HEK293 (cell line): ENCODE data around the gene SUSD2.
A peak's percentile ranks its signal among the peaks of the same experiment; 100 is the strongest.

ENCODE experiments used
- FEZF1 ChIP-seq: fragments of 450-650 bp; formaldehyde crosslinking; IDR thresholded peaks from 2 replicates; pipeline ENCODE4 v1.5.1; 2016; ENCODE audit warnings: missing biosample characterization, missing genetic modification characterization
- GLIS2 ChIP-seq: fragments of 450-650 bp; formaldehyde crosslinking; IDR thresholded peaks from 2 replicates; pipeline ENCODE4 v1.5.1; 2016; ENCODE audit warnings: missing biosample characterization, missing genetic modification characterization
- SCRT1 ChIP-seq: fragments of 450-650 bp; formaldehyde crosslinking; IDR thresholded peaks from 2 replicates; pipeline ENCODE4 v1.5.1; 2016; ENCODE audit warnings: missing biosample characterization, missing genetic modification characterization, borderline replicate concordance
- SP3 ChIP-seq: fragments of 450-650 bp; formaldehyde crosslinking; IDR thresholded peaks from 2 replicates; pipeline ENCODE4 v1.5.1; 2016; ENCODE audit warnings: missing biosample characterization, missing genetic modification characterization
- ZFHX2 ChIP-seq: fragments of 450-650 bp; formaldehyde crosslinking; conservative IDR thresholded peaks from 2 replicates; pipeline ENCODE4 v1.5.1; 2016; ENCODE audit warnings: missing biosample characterization, missing genetic modification characterization
- ZNF416 ChIP-seq: fragments of 450-650 bp; formaldehyde crosslinking; IDR thresholded peaks from 2 replicates; pipeline ENCODE4 v1.5.1; 2016; ENCODE audit warnings: missing biosample characterization, missing genetic modification characterization
- ZNF529 ChIP-seq: fragments of 450-650 bp; formaldehyde crosslinking; IDR thresholded peaks from 2 replicates; pipeline ENCODE4 v1.5.1; 2017; ENCODE audit warnings: missing genetic modification characterization, missing biosample characterization; ENCODE audit not compliant: insufficient replicate concordance
- ZNF571 ChIP-seq: fragments of 450-650 bp; formaldehyde crosslinking; IDR thresholded peaks from 2 replicates; pipeline ENCODE4 v1.5.0; 2017; ENCODE audit warnings: missing biosample characterization, missing genetic modification characterization
- ZNF600 ChIP-seq: fragments of 450-650 bp; formaldehyde crosslinking; IDR thresholded peaks from 2 replicates; pipeline ENCODE4 v1.5.1; 2016; ENCODE audit warnings: missing biosample characterization, missing genetic modification characterization
- ZSCAN16 ChIP-seq: fragments of 450-650 bp; formaldehyde crosslinking; IDR thresholded peaks from 2 replicates; pipeline ENCODE4 v1.5.1; 2016; ENCODE audit warnings: missing biosample characterization, missing genetic modification characterization
- TF ChIP-seq, protein P1 (sequence below): fragments of 450-650 bp; formaldehyde crosslinking; IDR thresholded peaks from 2 replicates; pipeline ENCODE4 v1.5.1; 2016; ENCODE audit warnings: missing biosample characterization, missing genetic modification characterization, borderline replicate concordance
- TF ChIP-seq, protein P2 (sequence below): fragments of 450-650 bp; formaldehyde crosslinking; conservative IDR thresholded peaks from 2 replicates; pipeline ENCODE4 v1.5.1; 2016; ENCODE audit warnings: low read depth, missing biosample characterization, missing genetic modification characterization
- TF ChIP-seq, protein P3 (sequence below): fragments of 450-650 bp; formaldehyde crosslinking; IDR thresholded peaks from 2 replicates; pipeline ENCODE4 v1.5.1; 2017; ENCODE audit warnings: missing biosample characterization, missing genetic modification characterization
- TF ChIP-seq, protein P4 (sequence below): fragments of 450-650 bp; formaldehyde crosslinking; IDR thresholded peaks from 2 replicates; pipeline ENCODE4 v1.5.1; 2016; ENCODE audit warnings: missing biosample characterization, missing genetic modification characterization
- TF ChIP-seq, protein P5 (sequence below): fragments of 450-650 bp; formaldehyde crosslinking; IDR thresholded peaks from 2 replicates; pipeline ENCODE4 v1.5.1; 2016; ENCODE audit warnings: missing biosample characterization, missing genetic modification characterization
- TF ChIP-seq, protein P6 (sequence below): fragments of 450-650 bp; formaldehyde crosslinking; IDR thresholded peaks from 2 replicates; pipeline ENCODE4 v1.5.1; 2017; ENCODE audit warnings: missing biosample characterization, missing genetic modification characterization

The SUSD2 gene

DNA sequence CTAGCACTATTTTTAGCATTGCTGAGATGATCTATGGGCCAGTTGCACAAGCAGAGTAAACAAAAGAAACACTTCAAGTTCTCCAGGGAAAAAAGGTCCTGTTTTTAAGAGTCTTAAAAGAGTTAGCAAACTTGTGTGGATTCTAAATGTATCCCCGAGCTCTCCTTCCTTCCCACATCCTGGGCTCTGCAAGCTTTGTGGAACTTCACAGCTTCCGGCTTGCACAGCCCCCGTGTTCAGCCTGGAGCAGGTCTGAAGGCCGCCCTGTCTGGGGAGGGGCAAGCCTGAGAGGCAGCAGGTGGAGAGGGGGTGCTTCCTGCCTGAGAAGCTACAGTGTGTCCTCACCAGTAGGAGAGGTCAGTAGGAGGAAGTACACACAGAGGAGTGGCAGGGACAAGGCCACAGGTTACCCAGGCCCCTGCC lies 35.1 kb upstream of the SUSD2 start (continued):
- TF ChIP-seq, protein P1, sequence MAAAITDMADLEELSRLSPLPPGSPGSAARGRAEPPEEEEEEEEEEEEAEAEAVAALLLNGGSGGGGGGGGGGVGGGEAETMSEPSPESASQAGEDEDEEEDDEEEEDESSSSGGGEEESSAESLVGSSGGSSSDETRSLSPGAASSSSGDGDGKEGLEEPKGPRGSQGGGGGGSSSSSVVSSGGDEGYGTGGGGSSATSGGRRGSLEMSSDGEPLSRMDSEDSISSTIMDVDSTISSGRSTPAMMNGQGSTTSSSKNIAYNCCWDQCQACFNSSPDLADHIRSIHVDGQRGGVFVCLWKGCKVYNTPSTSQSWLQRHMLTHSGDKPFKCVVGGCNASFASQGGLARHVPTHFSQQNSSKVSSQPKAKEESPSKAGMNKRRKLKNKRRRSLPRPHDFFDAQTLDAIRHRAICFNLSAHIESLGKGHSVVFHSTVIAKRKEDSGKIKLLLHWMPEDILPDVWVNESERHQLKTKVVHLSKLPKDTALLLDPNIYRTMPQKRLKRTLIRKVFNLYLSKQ (tag by site-specific recombination): no peak
- TF ChIP-seq, protein P2, sequence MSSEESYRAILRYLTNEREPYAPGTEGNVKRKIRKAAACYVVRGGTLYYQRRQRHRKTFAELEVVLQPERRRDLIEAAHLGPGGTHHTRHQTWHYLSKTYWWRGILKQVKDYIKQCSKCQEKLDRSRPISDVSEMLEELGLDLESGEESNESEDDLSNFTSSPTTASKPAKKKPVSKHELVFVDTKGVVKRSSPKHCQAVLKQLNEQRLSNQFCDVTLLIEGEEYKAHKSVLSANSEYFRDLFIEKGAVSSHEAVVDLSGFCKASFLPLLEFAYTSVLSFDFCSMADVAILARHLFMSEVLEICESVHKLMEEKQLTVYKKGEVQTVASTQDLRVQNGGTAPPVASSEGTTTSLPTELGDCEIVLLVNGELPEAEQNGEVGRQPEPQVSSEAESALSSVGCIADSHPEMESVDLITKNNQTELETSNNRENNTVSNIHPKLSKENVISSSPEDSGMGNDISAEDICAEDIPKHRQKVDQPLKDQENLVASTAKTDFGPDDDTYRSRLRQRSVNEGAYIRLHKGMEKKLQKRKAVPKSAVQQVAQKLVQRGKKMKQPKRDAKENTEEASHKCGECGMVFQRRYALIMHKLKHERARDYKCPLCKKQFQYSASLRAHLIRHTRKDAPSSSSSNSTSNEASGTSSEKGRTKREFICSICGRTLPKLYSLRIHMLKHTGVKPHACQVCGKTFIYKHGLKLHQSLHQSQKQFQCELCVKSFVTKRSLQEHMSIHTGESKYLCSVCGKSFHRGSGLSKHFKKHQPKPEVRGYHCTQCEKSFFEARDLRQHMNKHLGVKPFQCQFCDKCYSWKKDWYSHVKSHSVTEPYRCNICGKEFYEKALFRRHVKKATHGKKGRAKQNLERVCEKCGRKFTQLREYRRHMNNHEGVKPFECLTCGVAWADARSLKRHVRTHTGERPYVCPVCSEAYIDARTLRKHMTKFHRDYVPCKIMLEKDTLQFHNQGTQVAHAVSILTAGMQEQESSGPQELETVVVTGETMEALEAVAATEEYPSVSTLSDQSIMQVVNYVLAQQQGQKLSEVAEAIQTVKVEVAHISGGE (tag by site-specific recombination): peak; percentile 31; the same call in 1 of the 2 replicates
- TF ChIP-seq SP3: peak; percentile 14; the same call in 1 of the 2 replicates
- peak; percentile 82; the same call in 1 of the 2 replicates for TF ChIP-seq SCRT1 (tag by site-specific recombination)
- no peak for TF ChIP-seq ZNF600
- TF ChIP-seq, protein P3, sequence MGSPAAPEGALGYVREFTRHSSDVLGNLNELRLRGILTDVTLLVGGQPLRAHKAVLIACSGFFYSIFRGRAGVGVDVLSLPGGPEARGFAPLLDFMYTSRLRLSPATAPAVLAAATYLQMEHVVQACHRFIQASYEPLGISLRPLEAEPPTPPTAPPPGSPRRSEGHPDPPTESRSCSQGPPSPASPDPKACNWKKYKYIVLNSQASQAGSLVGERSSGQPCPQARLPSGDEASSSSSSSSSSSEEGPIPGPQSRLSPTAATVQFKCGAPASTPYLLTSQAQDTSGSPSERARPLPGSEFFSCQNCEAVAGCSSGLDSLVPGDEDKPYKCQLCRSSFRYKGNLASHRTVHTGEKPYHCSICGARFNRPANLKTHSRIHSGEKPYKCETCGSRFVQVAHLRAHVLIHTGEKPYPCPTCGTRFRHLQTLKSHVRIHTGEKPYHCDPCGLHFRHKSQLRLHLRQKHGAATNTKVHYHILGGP (tag by site-specific recombination): no peak
- TF ChIP-seq, protein P4, sequence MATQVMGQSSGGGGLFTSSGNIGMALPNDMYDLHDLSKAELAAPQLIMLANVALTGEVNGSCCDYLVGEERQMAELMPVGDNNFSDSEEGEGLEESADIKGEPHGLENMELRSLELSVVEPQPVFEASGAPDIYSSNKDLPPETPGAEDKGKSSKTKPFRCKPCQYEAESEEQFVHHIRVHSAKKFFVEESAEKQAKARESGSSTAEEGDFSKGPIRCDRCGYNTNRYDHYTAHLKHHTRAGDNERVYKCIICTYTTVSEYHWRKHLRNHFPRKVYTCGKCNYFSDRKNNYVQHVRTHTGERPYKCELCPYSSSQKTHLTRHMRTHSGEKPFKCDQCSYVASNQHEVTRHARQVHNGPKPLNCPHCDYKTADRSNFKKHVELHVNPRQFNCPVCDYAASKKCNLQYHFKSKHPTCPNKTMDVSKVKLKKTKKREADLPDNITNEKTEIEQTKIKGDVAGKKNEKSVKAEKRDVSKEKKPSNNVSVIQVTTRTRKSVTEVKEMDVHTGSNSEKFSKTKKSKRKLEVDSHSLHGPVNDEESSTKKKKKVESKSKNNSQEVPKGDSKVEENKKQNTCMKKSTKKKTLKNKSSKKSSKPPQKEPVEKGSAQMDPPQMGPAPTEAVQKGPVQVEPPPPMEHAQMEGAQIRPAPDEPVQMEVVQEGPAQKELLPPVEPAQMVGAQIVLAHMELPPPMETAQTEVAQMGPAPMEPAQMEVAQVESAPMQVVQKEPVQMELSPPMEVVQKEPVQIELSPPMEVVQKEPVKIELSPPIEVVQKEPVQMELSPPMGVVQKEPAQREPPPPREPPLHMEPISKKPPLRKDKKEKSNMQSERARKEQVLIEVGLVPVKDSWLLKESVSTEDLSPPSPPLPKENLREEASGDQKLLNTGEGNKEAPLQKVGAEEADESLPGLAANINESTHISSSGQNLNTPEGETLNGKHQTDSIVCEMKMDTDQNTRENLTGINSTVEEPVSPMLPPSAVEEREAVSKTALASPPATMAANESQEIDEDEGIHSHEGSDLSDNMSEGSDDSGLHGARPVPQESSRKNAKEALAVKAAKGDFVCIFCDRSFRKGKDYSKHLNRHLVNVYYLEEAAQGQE (tag by site-specific recombination): no peak
- TF ChIP-seq ZNF416 (tag by site-specific recombination): no peak
- no peak for TF ChIP-seq ZNF571 (tag by site-specific recombination)
- no peak for TF ChIP-seq ZNF529 (tag by site-specific recombination)
- 0 out of 2 replicates have a peak, but pooled peaks have one; percentile 16 for TF ChIP-seq ZFHX2
- no peak for TF ChIP-seq ZSCAN16 (tag by site-specific recombination)
- 0 out of 2 replicates have a peak, but pooled peaks have one; percentile 12 for TF ChIP-seq GLIS2 (tag by site-specific recombination)
- no peak for TF ChIP-seq FEZF1 (tag by site-specific recombination)
- TF ChIP-seq, protein P5, sequence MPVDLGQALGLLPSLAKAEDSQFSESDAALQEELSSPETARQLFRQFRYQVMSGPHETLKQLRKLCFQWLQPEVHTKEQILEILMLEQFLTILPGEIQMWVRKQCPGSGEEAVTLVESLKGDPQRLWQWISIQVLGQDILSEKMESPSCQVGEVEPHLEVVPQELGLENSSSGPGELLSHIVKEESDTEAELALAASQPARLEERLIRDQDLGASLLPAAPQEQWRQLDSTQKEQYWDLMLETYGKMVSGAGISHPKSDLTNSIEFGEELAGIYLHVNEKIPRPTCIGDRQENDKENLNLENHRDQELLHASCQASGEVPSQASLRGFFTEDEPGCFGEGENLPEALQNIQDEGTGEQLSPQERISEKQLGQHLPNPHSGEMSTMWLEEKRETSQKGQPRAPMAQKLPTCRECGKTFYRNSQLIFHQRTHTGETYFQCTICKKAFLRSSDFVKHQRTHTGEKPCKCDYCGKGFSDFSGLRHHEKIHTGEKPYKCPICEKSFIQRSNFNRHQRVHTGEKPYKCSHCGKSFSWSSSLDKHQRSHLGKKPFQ (tag by site-specific recombination): no peak
- TF ChIP-seq, protein P6, sequence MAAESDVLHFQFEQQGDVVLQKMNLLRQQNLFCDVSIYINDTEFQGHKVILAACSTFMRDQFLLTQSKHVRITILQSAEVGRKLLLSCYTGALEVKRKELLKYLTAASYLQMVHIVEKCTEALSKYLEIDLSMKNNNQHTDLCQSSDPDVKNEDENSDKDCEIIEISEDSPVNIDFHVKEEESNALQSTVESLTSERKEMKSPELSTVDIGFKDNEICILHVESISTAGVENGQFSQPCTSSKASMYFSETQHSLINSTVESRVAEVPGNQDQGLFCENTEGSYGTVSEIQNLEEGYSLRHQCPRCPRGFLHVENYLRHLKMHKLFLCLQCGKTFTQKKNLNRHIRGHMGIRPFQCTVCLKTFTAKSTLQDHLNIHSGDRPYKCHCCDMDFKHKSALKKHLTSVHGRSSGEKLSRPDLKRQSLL (tag by site-specific recombination): no peak
- TF ChIP-seq, all 188 proteins: peak for 10
